Mesendoderm (in vitro differentiated cells): ENCODE data around the gene CCDC6.
"Not testable (repeated sequence)": the region's sequence is repeated elsewhere in the genome, so short reads cannot be mapped to it uniquely, and the experiment has no call there.

Source experiments
- DNase-seq: peaks from one replicate; pipeline ENCODE4 v3.0.0; 2013
- H2AK5ac ChIP-seq: 2 replicates; pipeline ENCODE4 v1.6.1; 2013; ENCODE audit warnings: low read length, inconsistent platforms
- H2BK120ac ChIP-seq: 2 replicates; pipeline ENCODE4 v1.6.1; 2013; ENCODE audit warnings: low read depth, mild to moderate bottlenecking, low read length, moderate library complexity, mixed read lengths
- H2BK15ac ChIP-seq: replicated peaks from 2 replicates; pipeline ENCODE4 v1.6.1; 2013; ENCODE audit warnings: low read depth, mild to moderate bottlenecking, moderate library complexity
- H2BK5ac ChIP-seq: 2 replicates; pipeline ENCODE4 v1.6.1; 2013; ENCODE audit warnings: low read length, inconsistent platforms
- H3K18ac ChIP-seq: 2 replicates; pipeline ENCODE4 v1.6.1; 2013; ENCODE audit warnings: mild to moderate bottlenecking, low read length, mixed read lengths
- H3K23ac ChIP-seq: one replicate; pipeline ENCODE4 v1.6.1; 2013; ENCODE audit warnings: low read length
- H3K27ac ChIP-seq: 2 replicates; pipeline ENCODE4 v1.5.1; 2013; ENCODE audit warnings: low read depth, mild to moderate bottlenecking, inconsistent platforms, low read length, moderate library complexity
- H3K27me3 ChIP-seq: 2 replicates; pipeline ENCODE4 v1.6.1; 2013; ENCODE audit warnings: low read length, control low read depth, mild to moderate bottlenecking, inconsistent platforms; ENCODE audit not compliant: insufficient read depth, poor library complexity
- H3K36me3 ChIP-seq: 2 replicates; pipeline ENCODE4 v1.6.1; 2013; ENCODE audit warnings: low read length, inconsistent platforms; ENCODE audit not compliant: control insufficient read depth, insufficient read depth
- H3K4ac ChIP-seq: one replicate; pipeline ENCODE4 v1.6.1; 2013; ENCODE audit warnings: low read depth, mild to moderate bottlenecking, low read length, moderate library complexity
- H3K4me1 ChIP-seq: 2 replicates; pipeline ENCODE4 v1.6.1; 2013; ENCODE audit warnings: low read depth, low read length, inconsistent platforms; ENCODE audit not compliant: control insufficient read depth
- H3K4me2 ChIP-seq: 2 replicates; pipeline ENCODE4 v1.6.1; 2013; ENCODE audit warnings: low read length
- H3K4me3 ChIP-seq: 2 replicates; pipeline ENCODE4 v1.5.1; 2013; ENCODE audit warnings: mild to moderate bottlenecking, low read length
- H3K56ac ChIP-seq: one replicate; pipeline ENCODE4 v1.6.1; 2013; ENCODE audit warnings: low read length
- H3K79me1 ChIP-seq: 2 replicates; pipeline ENCODE4 v1.6.1; 2013; ENCODE audit warnings: low read length, inconsistent platforms
- H3K79me2 ChIP-seq: 2 replicates; pipeline ENCODE4 v1.6.1; 2013; ENCODE audit warnings: mild to moderate bottlenecking, low read length; ENCODE audit not compliant: control insufficient read depth, insufficient read depth
- H3K9ac ChIP-seq: 2 replicates; pipeline ENCODE4 v1.6.1; 2013; ENCODE audit warnings: low read length, inconsistent platforms
- H4K5ac ChIP-seq: one replicate; pipeline ENCODE4 v1.6.1; 2013; ENCODE audit warnings: low read length
- H4K8ac ChIP-seq: one replicate; pipeline ENCODE4 v1.6.1; 2013; ENCODE audit warnings: low read depth, mild to moderate bottlenecking, control low read depth, low read length, moderate library complexity
- WGBS: extraction: QIAGEN DNeasy Blood & Tissue Kit; methylation state at CpG from one replicate; pipeline ENCODE4 v1.1.7; 2013; ENCODE audit warnings: low lambda C conversion rate, missing lambda C conversion rate; ENCODE audit not compliant: insufficient coverage; ENCODE audit errors: extremely low coverage; 5-methylcytosine and 5-hydroxymethylcytosine counted together

Gene CCDC6

DNA sequence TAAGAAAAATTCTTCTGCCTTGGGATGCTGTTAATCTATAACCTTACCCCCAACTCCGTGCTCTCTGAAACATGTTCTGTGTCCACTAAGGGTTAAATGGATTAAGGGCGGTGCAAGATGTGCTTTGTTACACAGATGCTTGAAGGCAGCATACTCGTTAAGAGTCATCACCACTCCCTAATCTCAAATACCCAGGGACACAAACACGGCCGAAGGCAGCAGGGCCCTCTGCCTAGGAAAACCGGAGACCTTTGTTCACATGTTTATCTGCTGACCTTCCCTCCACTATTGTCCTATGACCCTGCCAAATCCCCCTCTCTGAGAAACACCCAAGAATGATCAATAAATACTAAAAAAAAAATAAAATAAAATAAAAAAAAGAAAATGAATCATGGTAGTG is 161.6 kb downstream of the CCDC6 start:
- not testable (repeated sequence) for H4K5ac ChIP-seq, H2BK120ac ChIP-seq, H3K36me3 ChIP-seq, H3K23ac ChIP-seq, H2AK5ac ChIP-seq, H4K8ac ChIP-seq, H3K4ac ChIP-seq, H3K9ac ChIP-seq, H3K56ac ChIP-seq, H3K79me2 ChIP-seq, H3K4me2 ChIP-seq, DNase-seq, H3K4me3 ChIP-seq, H3K27me3 ChIP-seq, H3K79me1 ChIP-seq, H2BK5ac ChIP-seq, H3K18ac ChIP-seq, H3K27ac ChIP-seq, H3K4me1 ChIP-seq, H2BK15ac ChIP-seq
- WGBS = no CpG with 5 or more reads among the region's 6 CpGs

- not testable (repeated sequence) for H3K18ac ChIP-seq, H3K27ac ChIP-seq, H3K79me1 ChIP-seq, H3K9ac ChIP-seq, H3K79me2 ChIP-seq, H2BK120ac ChIP-seq, H3K56ac ChIP-seq, H4K5ac ChIP-seq, H2BK5ac ChIP-seq, H3K4ac ChIP-seq, H2BK15ac ChIP-seq, H3K23ac ChIP-seq, H4K8ac ChIP-seq, DNase-seq, H2AK5ac ChIP-seq, H3K4me1 ChIP-seq, H3K4me2 ChIP-seq, H3K36me3 ChIP-seq, H3K27me3 ChIP-seq, H3K4me3 ChIP-seq
- no CpG with 5 or more reads among the region's 32 CpGs for WGBS
Observed at GRCh38 chr10:59744156-59744555, 162.2 kb downstream of the CCDC6 start.

- no peaks in the 10 kb centered on the region for H3K79me1 ChIP-seq
- no peak overlapping the region for H4K8ac ChIP-seq
- H2BK15ac ChIP-seq = no peak overlapping the region
- no CpG with 5 or more reads among the region's 5 CpGs for WGBS
- no peak overlapping the region for H3K23ac ChIP-seq
- H4K5ac ChIP-seq = no peak overlapping the region
- no peak overlapping the region for H3K18ac ChIP-seq
- no peaks in the 10 kb centered on the region for H3K36me3 ChIP-seq
- H3K4ac ChIP-seq = no peak overlapping the region
- no peak overlapping the region for H2BK5ac ChIP-seq
- H3K4me3 ChIP-seq = no peak overlapping the region
- no peak for DNase-seq
- H3K4me1 ChIP-seq = no peaks in the 10 kb centered on the region
- H2BK120ac ChIP-seq = no peak overlapping the region
- no peaks in the 10 kb centered on the region for H3K79me2 ChIP-seq
- no peak overlapping the region for H3K9ac ChIP-seq
- no peaks in the 10 kb centered on the region for H3K27me3 ChIP-seq
- no peak overlapping the region for H3K4me2 ChIP-seq
- H3K27ac ChIP-seq = no peak overlapping the region
- H2AK5ac ChIP-seq = no peak overlapping the region
- no peak overlapping the region for H3K56ac ChIP-seq
Observed at GRCh38 chr10:59741583-59741982, 164.8 kb downstream of the CCDC6 start.

DNA sequence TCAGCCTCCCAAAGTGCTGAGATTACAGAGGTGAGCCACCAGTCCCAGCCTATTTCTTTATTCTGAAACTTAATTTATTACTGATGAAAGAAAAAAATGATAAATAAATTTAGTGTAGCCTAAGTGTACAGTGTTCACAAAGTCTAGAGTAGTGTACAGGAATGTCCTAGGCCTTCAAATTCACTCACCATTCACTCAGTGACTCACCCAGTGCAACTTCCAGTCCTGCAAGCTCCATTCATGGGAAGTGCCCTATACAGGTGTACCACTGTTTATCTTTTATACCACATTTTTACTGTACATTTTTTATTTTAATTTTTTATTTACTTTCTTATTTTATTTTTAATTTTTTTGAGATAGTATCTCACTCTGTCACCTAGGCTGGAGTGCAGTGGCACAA is 165.3 kb downstream of the CCDC6 start:
- no peak overlapping the region for H2BK120ac ChIP-seq
- no peak for DNase-seq
- no peak overlapping the region for H3K27ac ChIP-seq
- H3K79me1 ChIP-seq = no peaks in the 10 kb centered on the region
- H3K4me3 ChIP-seq = no peak overlapping the region
- no peak overlapping the region for H4K8ac ChIP-seq
- no peak overlapping the region for H2AK5ac ChIP-seq
- H3K4ac ChIP-seq = no peak overlapping the region
- no peaks in the 10 kb centered on the region for H3K79me2 ChIP-seq
- no peak overlapping the region for H3K9ac ChIP-seq
- H3K23ac ChIP-seq = no peak overlapping the region
- H2BK15ac ChIP-seq = no peak overlapping the region
- no peak overlapping the region for H2BK5ac ChIP-seq
- H3K18ac ChIP-seq = no peak overlapping the region
- H3K27me3 ChIP-seq = no peaks in the 10 kb centered on the region
- H3K36me3 ChIP-seq = no peaks in the 10 kb centered on the region
- H3K4me2 ChIP-seq = no peak overlapping the region
- H4K5ac ChIP-seq = no peak overlapping the region
- H3K56ac ChIP-seq = no peak overlapping the region
- no peaks in the 10 kb centered on the region for H3K4me1 ChIP-seq
